A673 (cell line): ENCODE data around the gene TRPV2.

Experiments used
- CTCF ChIP-seq: fragments of 300-800, 200-600 bp; sonication (generic); conservative IDR thresholded peaks from 2 replicates; pipeline ENCODE4 v1.5.1; 2017; ENCODE audit warnings: low read depth, mild to moderate bottlenecking, antibody characterized with exemption, low read length, moderate library complexity, mixed read lengths
- EZH2 ChIP-seq: fragments of 200-600 bp; sonication (generic); IDR thresholded peaks from 2 replicates; pipeline ENCODE4 v1.6.1; 2017; ENCODE audit warnings: borderline replicate concordance, low read depth, mild to moderate bottlenecking, mixed read lengths, antibody characterized with exemption, low read length; ENCODE audit not compliant: poor library complexity, severe bottlenecking

DNA sequence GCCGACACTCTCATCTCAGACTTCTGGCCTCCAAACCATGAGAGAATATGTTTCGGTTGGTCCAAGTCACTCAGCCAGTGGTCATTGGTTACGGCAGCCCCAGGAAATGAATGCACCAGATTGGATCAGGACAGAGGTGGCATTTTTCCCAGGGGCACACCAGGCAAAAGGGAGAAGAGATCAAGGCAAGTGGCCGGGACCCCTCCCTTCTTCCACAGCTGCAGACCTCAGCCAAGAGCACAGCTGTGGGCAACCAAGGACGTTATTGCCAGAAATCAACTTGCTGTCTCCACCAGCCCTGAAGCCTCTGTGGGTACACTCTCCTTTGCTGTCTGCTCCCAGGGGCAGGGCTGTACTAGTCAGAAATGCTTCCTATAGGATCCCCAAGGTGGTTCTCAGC lies 55.9 kb downstream of the TRPV2 start:
- no peak for TF ChIP-seq CTCF
- no peak for TF ChIP-seq EZH2
